ENCODE measurements around the gene MDM2. TPM values are rescaled to one million over a fixed set of nuclear protein-coding genes. Genes with fewer than 3 reads are reported as not detected.

Gene MDM2
- total RNA-seq, 1 experiment from 2014 or later = 207 TPM

DNA sequence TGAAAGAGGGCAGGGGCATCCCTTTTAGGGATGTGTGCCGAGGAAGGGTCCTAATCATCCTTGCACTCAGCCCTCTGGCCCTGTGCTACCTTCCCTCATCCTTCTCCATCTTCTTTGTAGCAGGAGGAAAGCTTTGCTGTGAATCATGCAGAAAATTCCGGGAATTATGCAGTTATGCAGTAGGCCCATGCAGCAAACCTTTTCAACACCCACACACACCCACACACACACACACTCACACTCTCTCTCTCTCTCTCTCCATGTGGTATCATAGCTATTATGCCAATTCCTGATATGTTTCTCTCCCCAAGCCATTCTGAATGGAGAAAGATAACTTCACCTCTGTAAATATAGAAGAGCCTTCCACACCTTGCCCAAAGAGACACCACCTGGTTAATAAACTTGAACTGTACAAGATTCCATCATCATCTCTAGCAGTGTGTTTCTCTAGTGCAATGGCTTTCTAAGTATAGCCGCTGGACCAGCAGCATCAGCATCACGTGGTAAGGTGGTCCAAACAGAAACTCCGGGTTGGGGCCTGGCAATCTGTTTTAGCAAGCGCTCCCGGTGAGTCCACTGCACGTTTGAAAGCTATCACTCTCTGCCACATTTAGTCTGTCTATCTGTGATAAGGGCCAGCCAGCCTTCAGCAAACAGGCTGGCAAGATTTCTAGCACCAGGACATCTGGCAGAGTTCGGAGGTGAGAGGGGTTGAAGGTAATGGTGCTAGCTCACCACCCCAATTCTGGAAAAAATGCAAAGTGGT lies 57.6 kb downstream of the MDM2 start:
- ChIA-PET CTCF (interaction anchor here (0.6 to 1.1 kb wide), 2 partner anchors 35 to 309 kb away, joined by 3 read pairs; no protein-coding TSS in a partner anchor), POLR2A (no interaction called here)
- no peaks in the 10 kb centered on the region for H3K36me3 Mint-ChIP-seq
- DNase-seq (ENCODE audit: low spot score) = no peak
- no peak overlapping the region for H3K27ac Mint-ChIP-seq
- no peaks in the 10 kb centered on the region for H3K9me3 Mint-ChIP-seq
- ATAC-seq = no peak
- no peak overlapping the region for H3K4me3 Mint-ChIP-seq
- no peak for TF ChIP-seq GABPB1 (CRISPR knock-in tag; IDR thresholded peaks at IDR 0.05)
- no peak for TF ChIP-seq TEAD4 (CRISPR knock-in tag; IDR thresholded peaks at IDR 0.05)
- TF ChIP-seq, protein P1, sequence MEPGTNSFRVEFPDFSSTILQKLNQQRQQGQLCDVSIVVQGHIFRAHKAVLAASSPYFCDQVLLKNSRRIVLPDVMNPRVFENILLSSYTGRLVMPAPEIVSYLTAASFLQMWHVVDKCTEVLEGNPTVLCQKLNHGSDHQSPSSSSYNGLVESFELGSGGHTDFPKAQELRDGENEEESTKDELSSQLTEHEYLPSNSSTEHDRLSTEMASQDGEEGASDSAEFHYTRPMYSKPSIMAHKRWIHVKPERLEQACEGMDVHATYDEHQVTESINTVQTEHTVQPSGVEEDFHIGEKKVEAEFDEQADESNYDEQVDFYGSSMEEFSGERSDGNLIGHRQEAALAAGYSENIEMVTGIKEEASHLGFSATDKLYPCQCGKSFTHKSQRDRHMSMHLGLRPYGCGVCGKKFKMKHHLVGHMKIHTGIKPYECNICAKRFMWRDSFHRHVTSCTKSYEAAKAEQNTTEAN (CRISPR knock-in tag; IDR thresholded peaks at IDR 0.05) = no peak
- TF ChIP-seq OVOL2 (CRISPR knock-in tag; IDR thresholded peaks at IDR 0.05; ENCODE audit: borderline replicate concordance) = no peak
- TF ChIP-seq, protein P2, sequence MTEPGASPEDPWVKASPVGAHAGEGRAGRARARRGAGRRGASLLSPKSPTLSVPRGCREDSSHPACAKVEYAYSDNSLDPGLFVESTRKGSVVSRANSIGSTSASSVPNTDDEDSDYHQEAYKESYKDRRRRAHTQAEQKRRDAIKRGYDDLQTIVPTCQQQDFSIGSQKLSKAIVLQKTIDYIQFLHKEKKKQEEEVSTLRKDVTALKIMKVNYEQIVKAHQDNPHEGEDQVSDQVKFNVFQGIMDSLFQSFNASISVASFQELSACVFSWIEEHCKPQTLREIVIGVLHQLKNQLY (CRISPR knock-in tag; IDR thresholded peaks at IDR 0.05) = no peak
- TF ChIP-seq, protein P3, sequence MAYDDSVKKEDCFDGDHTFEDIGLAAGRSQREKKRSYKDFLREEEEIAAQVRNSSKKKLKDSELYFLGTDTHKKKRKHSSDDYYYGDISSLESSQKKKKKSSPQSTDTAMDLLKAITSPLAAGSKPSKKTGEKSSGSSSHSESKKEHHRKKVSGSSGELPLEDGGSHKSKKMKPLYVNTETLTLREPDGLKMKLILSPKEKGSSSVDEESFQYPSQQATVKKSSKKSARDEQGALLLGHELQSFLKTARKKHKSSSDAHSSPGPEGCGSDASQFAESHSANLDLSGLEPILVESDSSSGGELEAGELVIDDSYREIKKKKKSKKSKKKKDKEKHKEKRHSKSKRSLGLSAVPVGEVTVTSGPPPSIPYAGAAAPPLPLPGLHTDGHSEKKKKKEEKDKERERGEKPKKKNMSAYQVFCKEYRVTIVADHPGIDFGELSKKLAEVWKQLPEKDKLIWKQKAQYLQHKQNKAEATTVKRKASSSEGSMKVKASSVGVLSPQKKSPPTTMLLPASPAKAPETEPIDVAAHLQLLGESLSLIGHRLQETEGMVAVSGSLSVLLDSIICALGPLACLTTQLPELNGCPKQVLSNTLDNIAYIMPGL (CRISPR knock-in tag; IDR thresholded peaks at IDR 0.05) = no peak
- TF ChIP-seq, protein P4, sequence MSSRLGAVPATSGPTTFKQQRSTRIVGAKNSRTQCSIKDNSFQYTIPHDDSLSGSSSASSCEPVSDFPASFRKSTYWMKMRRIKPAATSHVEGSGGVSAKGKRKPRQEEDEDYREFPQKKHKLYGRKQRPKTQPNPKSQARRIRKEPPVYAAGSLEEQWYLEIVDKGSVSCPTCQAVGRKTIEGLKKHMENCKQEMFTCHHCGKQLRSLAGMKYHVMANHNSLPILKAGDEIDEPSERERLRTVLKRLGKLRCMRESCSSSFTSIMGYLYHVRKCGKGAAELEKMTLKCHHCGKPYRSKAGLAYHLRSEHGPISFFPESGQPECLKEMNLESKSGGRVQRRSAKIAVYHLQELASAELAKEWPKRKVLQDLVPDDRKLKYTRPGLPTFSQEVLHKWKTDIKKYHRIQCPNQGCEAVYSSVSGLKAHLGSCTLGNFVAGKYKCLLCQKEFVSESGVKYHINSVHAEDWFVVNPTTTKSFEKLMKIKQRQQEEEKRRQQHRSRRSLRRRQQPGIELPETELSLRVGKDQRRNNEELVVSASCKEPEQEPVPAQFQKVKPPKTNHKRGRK (CRISPR knock-in tag; IDR thresholded peaks at IDR 0.05; ENCODE audit: borderline replicate concordance) = no peak
- TF ChIP-seq, protein P5, sequence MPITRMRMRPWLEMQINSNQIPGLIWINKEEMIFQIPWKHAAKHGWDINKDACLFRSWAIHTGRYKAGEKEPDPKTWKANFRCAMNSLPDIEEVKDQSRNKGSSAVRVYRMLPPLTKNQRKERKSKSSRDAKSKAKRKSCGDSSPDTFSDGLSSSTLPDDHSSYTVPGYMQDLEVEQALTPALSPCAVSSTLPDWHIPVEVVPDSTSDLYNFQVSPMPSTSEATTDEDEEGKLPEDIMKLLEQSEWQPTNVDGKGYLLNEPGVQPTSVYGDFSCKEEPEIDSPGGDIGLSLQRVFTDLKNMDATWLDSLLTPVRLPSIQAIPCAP (CRISPR knock-in tag; IDR thresholded peaks at IDR 0.05) = no peak
- no peak for TF ChIP-seq CREB1 (CRISPR knock-in tag; IDR thresholded peaks at IDR 0.05)
- TF ChIP-seq, protein P6, sequence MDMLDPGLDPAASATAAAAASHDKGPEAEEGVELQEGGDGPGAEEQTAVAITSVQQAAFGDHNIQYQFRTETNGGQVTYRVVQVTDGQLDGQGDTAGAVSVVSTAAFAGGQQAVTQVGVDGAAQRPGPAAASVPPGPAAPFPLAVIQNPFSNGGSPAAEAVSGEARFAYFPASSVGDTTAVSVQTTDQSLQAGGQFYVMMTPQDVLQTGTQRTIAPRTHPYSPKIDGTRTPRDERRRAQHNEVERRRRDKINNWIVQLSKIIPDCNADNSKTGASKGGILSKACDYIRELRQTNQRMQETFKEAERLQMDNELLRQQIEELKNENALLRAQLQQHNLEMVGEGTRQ (CRISPR knock-in tag; IDR thresholded peaks at IDR 0.05) = no peak
- TF ChIP-seq GRHL2 (CRISPR knock-in tag; IDR thresholded peaks at IDR 0.05; ENCODE audit: insufficient replicate concordance, severe bottlenecking) = no peak
- TF ChIP-seq, protein P7, sequence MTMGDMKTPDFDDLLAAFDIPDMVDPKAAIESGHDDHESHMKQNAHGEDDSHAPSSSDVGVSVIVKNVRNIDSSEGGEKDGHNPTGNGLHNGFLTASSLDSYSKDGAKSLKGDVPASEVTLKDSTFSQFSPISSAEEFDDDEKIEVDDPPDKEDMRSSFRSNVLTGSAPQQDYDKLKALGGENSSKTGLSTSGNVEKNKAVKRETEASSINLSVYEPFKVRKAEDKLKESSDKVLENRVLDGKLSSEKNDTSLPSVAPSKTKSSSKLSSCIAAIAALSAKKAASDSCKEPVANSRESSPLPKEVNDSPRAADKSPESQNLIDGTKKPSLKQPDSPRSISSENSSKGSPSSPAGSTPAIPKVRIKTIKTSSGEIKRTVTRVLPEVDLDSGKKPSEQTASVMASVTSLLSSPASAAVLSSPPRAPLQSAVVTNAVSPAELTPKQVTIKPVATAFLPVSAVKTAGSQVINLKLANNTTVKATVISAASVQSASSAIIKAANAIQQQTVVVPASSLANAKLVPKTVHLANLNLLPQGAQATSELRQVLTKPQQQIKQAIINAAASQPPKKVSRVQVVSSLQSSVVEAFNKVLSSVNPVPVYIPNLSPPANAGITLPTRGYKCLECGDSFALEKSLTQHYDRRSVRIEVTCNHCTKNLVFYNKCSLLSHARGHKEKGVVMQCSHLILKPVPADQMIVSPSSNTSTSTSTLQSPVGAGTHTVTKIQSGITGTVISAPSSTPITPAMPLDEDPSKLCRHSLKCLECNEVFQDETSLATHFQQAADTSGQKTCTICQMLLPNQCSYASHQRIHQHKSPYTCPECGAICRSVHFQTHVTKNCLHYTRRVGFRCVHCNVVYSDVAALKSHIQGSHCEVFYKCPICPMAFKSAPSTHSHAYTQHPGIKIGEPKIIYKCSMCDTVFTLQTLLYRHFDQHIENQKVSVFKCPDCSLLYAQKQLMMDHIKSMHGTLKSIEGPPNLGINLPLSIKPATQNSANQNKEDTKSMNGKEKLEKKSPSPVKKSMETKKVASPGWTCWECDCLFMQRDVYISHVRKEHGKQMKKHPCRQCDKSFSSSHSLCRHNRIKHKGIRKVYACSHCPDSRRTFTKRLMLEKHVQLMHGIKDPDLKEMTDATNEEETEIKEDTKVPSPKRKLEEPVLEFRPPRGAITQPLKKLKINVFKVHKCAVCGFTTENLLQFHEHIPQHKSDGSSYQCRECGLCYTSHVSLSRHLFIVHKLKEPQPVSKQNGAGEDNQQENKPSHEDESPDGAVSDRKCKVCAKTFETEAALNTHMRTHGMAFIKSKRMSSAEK (CRISPR knock-in tag; IDR thresholded peaks at IDR 0.05; ENCODE audit: borderline replicate concordance) = no peak
- no peak for TF ChIP-seq NR3C1 (CRISPR knock-in tag; conservative IDR thresholded peaks at IDR 0.05; ENCODE audit: low read depth)
- no peak for TF ChIP-seq CBFB (CRISPR knock-in tag; IDR thresholded peaks at IDR 0.05; ENCODE audit: low read depth)
- no peak for TF ChIP-seq ELF4 (CRISPR knock-in tag; IDR thresholded peaks at IDR 0.05; ENCODE audit: low read depth)
- H3K27me3 Mint-ChIP-seq (ENCODE audit: low read depth) = no peaks in the 10 kb centered on the region
- H3K4me1 Mint-ChIP-seq = peaks cover 14% of the 10 kb centered on the region
